Muscle of leg (tissue), 11 donors: ENCODE data around the gene ZC3H12C. TPM values are rescaled to one million over a fixed set of nuclear protein-coding genes. Genes with fewer than 3 reads are reported as not detected.
A peak's percentile ranks its signal among the peaks of the same experiment; 100 is the strongest.

Experiments used
- DNase-seq: peaks from one replicate; pipeline ENCODE4 v3.0.0; 2013
- H3K27ac ChIP-seq: one replicate; pipeline ENCODE4 v1.5.1; 2013; ENCODE audit warnings: mild to moderate bottlenecking, low read length, control low read depth
- H3K27me3 ChIP-seq: one replicate; pipeline ENCODE4 v1.6.1; 2013; ENCODE audit warnings: low read length; ENCODE audit not compliant: control insufficient read depth, insufficient read depth
- H3K36me3 ChIP-seq: one replicate; pipeline ENCODE4 v1.6.1; 2013; ENCODE audit warnings: low read length; ENCODE audit not compliant: control insufficient read depth, insufficient read depth
- H3K4me1 ChIP-seq: one replicate; pipeline ENCODE4 v1.6.1; 2013; ENCODE audit warnings: low read length; ENCODE audit not compliant: control insufficient read depth, insufficient read depth
- H3K4me3 ChIP-seq: one replicate; pipeline ENCODE4 v1.5.1; 2013; ENCODE audit warnings: low read length, control low read depth
- H3K9me3 ChIP-seq: replicated peaks from 2 replicates; pipeline ENCODE4 v1.6.1; 2013; ENCODE audit warnings: low read depth, low read length; ENCODE audit not compliant: control insufficient read depth
- WGBS: methylation state at CpG from one replicate; pipeline ENCODE4 v1.1.5; 2013; ENCODE audit warnings: missing lambda C conversion rate; ENCODE audit not compliant: insufficient coverage; 5-methylcytosine and 5-hydroxymethylcytosine counted together
- polyA plus RNA-seq, 8 donors: library from polyadenylated mRNA; unstranded; fragments of 120-200 nt; gene quantifications; one replicate each; pipeline versions ENCODE4 v1.2.1 to v1.2.3, GENCODE V29; 2013; ENCODE audit warnings: inconsistent platforms in 1 of 8, low replicate concordance in 1 of 8; ENCODE audit not compliant: insufficient read length in 8 of 8, insufficient read depth in 1 of 8
- total RNA-seq: library from RNA; stranded (reverse); fragments of 120-200 nt; gene quantifications from one replicate; pipeline ENCODE4 v1.2.4, GENCODE V29; 2013

ZC3H12C gene
- total and polyA plus RNA-seq, 9 donors, result 4.8 to 13.0 (median 8.0) TPM

DNA sequence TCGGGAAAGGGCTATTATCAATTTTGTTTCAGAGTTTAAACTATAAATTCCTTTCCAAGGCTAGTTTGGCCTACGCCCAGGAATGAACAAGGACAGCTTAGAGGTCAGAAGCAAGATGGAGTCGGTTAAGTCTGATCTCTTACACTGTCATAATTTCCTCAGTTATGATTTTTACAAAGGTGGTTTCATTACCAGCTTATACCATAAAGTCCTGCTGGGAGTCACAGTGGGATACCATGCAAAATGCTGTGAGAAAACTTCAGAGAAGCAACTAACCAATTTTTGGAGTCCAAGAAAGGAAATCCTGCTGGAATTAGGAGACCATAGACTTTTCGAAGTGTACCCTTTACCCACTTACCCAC lies 17.4 kb upstream of the ZC3H12C start:
- no peak for DNase-seq
- no CpG with 5 or more reads among the region's 4 CpGs for WGBS
- Histone ChIP-seq H3K4me1 (peaks cover 6% of the 10 kb centered on the region), H3K4me3 (no peak overlapping the region), H3K27me3 (no peaks in the 10 kb centered on the region), H3K9me3 (peaks cover 4% of the 10 kb centered on the region), H3K36me3 (no peaks in the 10 kb centered on the region), H3K27ac (no peak overlapping the region)

DNA sequence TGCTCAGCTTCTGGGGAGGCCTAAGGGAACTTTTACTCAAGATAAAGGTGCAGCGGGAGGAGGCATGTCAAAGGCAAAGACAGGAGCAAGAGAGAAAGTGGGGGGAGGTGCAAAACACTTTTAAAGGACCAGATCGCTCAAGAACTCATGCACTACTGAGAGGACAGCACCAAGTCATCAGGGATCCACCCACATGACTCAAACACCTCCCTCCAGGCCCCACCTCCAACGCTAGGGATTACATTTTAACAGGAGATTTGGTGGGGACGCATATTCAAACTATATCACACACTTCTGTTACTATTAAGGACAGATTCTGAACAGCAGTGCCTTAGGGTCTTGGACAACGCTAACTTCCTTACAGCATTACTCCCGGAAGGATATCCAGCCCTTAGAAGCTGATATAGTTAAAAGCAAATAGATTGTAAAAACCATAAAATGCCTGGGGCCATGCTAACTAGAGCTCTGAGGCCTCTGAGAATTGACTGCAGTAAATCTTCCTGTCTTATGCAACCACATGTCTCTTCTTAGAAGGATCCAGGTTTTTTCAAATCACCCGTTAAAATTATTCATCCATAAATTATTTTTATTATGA lies 16.7 kb upstream of the ZC3H12C start:
- H3K27ac ChIP-seq, result no peak overlapping the region
- DNase-seq, result no peak
- H3K27me3 ChIP-seq, result no peaks in the 10 kb centered on the region
- 21% methylated on average over 3 of the region's 7 CpGs for WGBS
- H3K4me3 ChIP-seq, result no peak overlapping the region
- peaks cover 6% of the 10 kb centered on the region for H3K4me1 ChIP-seq
- peaks cover 4% of the 10 kb centered on the region for H3K9me3 ChIP-seq
- no peaks in the 10 kb centered on the region for H3K36me3 ChIP-seq

DNA sequence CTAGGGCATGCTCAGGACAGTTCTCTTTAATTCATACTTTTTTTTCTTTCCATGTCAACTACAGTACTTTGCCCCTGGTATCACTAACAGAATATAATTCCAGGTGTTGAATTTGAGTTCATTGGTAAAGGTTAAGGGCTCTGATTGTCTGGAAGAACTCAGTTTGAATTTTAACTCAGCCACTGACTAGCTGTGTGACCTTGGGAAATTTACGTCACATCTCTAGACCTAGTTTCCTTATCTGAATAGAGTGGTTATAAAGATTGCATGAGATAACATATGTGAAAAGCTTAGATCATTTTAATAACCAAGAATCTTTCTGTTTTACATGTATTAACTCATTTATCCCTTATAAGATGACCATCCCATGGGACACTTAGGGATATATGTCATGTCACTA lies 15.8 kb upstream of the ZC3H12C start:
- WGBS, result no CpG with 5 or more reads among the region's 1 CpG
- Histone ChIP-seq H3K9me3 (peaks cover 4% of the 10 kb centered on the region), H3K27ac (no peak overlapping the region), H3K27me3 (no peaks in the 10 kb centered on the region), H3K4me3 (no peak overlapping the region), H3K4me1 (peaks cover 6% of the 10 kb centered on the region), H3K36me3 (no peaks in the 10 kb centered on the region)
- no peak for DNase-seq

DNA sequence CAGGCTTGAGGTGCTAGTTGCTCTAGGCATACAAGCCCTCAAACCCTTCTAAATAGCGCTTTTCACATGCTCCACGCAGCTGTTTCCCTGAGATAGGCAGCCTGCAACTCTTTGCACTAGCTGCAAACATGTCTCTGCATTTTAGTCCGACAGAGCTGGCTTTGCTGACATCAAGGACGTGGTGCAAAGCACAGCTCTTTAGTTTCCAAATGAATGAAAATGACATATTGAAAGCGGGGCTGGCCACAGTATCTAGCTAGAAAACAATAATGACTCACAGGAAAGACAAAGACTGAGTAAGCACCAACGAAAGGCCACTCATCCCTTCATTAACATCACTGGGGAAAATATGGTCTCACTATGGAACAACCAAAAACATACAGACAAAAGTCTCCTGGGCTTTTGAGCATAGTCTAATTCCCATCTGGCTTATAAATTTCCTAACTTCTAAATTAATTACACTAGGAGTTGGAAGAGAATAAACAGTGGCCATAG lies 15.3 kb upstream of the ZC3H12C start:
- Histone ChIP-seq H3K4me1 (peaks cover 6% of the 10 kb centered on the region), H3K27ac (no peak overlapping the region), H3K9me3 (peaks cover 4% of the 10 kb centered on the region), H3K4me3 (no peak overlapping the region), H3K27me3 (no peaks in the 10 kb centered on the region), H3K36me3 (no peaks in the 10 kb centered on the region)
- WGBS, result 59% methylated on average over 4 of the region's 6 CpGs
- no peak for DNase-seq

DNA sequence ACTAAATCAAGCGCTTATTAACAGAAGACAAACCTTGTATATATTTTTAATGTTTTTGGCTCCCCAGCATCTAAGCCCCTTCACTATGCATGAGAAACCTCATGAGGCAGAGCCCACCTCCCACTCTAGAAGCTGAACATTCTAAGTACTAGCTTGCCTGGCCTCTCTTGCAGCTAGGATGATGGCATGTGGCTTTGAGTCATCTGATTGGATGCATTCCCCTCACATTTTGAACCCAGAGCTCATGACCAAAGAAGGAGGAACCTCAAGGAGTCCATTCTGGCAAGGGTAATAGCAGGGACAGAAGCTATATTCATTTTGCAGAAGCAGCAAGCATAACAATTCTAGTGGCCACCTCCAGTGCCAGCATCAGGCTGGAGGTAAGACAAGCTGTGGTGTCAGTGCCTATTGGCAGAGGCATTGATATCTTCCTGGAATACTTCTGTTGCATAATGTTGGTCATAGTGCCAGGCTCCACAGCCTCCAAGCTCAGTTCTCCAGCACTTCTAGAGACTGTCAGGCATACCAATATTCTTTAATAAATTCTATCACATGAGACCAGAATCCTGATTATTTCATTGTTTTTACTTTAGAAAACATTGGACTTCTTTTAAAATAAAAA lies 14.2 kb upstream of the ZC3H12C start:
- peaks cover 4% of the 10 kb centered on the region for H3K9me3 ChIP-seq
- no CpG with 5 or more reads among the region's 1 CpG for WGBS
- peaks cover 6% of the 10 kb centered on the region for H3K4me1 ChIP-seq
- H3K36me3 ChIP-seq, result no peaks in the 10 kb centered on the region
- DNase-seq, result no peak
- H3K4me3 ChIP-seq, result no peak overlapping the region
- H3K27ac ChIP-seq, result no peak overlapping the region
- H3K27me3 ChIP-seq, result no peaks in the 10 kb centered on the region

DNA sequence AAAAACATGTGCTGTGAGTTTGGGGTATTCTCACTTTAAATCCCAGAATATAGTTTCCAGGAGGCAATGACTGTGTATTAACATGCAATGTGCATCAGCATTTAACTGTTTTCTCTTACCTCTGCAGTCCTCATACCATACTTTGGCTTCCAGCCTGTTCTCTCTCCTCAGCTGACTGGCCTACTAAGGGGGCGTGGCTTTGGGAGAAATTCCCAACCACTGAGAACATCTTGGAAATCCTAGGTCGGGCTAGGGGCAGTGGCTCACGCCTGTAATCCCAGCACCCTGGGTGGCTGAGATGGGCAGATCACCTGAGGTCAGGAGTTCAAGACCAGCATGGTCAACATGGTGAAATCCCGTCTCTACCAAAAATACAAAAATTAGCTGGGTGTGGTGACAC lies 13.5 kb upstream of the ZC3H12C start:
- H3K4me3 ChIP-seq, result no peak overlapping the region
- no peak for DNase-seq
- H3K9me3 ChIP-seq, result peaks cover 4% of the 10 kb centered on the region
- no peaks in the 10 kb centered on the region for H3K27me3 ChIP-seq
- peaks cover 6% of the 10 kb centered on the region for H3K4me1 ChIP-seq
- no CpG with 5 or more reads among the region's 4 CpGs for WGBS
- H3K36me3 ChIP-seq, result no peaks in the 10 kb centered on the region
- H3K27ac ChIP-seq, result no peak overlapping the region

DNA sequence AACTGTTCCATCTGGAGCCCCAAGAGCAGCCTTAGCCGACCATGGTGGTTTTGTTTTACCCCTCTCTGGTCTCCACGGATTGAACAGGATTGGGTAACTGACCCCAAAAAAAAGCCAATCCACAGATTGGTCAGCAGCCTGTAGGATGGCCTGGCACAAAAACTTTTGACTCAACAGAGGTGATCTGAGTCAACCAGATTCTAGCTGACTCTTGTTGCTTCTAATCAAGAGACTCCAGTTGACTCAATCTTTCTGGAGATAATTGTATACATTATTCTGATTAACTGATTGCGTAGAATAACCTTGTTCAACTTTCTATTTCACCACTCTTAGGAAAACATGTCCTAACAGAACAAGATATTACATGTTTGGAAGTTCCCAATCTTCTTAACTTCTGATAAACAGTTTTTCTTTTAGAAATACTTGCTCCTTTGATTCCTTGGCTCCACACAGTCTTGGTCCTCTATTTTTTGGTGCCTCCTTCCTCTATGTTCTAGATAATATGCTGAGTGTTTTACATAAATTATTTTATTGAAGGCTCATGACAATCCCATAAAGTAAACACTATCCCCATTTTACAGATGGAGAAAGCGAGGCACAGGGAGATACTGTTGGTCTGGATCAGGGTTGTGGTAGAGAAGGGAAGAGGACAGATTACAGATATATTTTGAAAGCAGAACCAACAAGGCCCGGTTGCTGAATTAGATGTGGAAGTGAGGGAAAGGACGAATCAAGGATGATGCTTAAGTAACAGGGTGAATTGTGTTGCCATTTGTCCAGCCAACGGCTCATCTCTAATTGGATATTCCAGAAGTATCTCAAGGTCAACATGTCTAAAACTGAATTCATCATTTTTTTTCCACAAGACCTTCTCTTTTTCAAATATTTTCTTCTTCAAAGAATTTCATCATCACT lies 11.5 kb upstream of the ZC3H12C start:
- 62% methylated on average over 3 of the region's 7 CpGs for WGBS

DNA sequence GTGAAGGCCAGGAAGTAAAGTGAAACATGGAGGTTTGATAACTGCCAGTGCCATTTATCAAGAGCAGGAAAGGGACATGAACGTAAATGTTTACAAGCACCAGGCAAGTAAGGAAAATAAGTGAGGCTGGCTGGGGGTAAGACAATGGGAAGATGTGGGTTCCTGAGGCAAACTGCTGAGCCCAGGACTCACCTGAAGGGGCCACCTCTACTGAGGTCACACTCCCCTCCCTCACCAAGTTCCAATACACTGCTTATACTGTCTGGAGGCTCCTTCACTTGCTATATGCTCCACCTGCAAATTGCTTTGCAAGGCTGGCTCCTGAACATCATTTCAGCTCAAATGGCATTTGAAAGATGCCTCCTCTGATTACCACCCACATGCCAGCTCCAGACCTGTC lies 10.3 kb upstream of the ZC3H12C start:
- Histone ChIP-seq H3K27me3 (no peaks in the 10 kb centered on the region), H3K36me3 (no peaks in the 10 kb centered on the region), H3K4me1 (no peaks in the 10 kb centered on the region), H3K9me3 (peaks cover 4% of the 10 kb centered on the region), H3K4me3 (no peak overlapping the region), H3K27ac (no peak overlapping the region)
- DNase-seq, result no peak
- 33% methylated on average over 1 of the region's 1 CpG for WGBS

More for the DNA sequence above, 11.5 kb upstream of the ZC3H12C start:
- DNase-seq, result no peak
- H3K4me1 ChIP-seq, result no peaks in the 10 kb centered on the region
- H3K27ac ChIP-seq, result no peak overlapping the region
- peaks cover 4% of the 10 kb centered on the region for H3K9me3 ChIP-seq
- H3K27me3 ChIP-seq, result no peaks in the 10 kb centered on the region
- no peaks in the 10 kb centered on the region for H3K36me3 ChIP-seq
- no peak overlapping the region for H3K4me3 ChIP-seq

DNA sequence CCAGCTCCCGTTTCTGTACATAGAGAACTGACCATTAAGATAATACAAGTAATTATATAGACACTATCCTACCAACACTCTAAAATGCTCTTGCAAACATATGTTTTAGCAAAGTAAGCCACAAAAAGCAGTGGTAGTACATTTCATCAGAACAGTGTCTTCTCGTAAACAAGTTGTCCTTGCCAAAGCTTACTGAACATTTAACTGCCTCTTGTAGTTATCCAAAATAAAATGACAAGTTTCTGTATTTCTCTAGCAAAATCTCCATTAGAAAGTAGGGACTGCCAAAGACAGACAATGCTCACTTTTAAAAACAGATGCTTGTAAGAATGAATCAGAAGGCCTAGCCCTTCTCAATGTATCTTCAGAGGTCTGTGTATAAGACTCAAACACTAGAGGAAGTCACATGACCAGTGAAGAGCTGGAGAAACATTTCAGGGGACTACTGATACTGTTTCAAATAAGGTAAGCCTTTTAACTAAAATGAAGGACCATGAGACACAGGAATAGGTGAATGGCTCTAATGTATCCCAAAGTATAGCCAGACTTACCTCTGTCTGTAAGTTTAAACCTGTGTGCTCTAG lies 7.8 kb upstream of the ZC3H12C start:
- H3K4me1 ChIP-seq, result no peaks in the 10 kb centered on the region
- no peak overlapping the region for H3K4me3 ChIP-seq
- H3K9me3 ChIP-seq, result no peaks in the 10 kb centered on the region
- H3K27me3 ChIP-seq, result peaks cover 4% of the 10 kb centered on the region
- no peaks in the 10 kb centered on the region for H3K36me3 ChIP-seq
- no CpG with 5 or more reads among the region's 2 CpGs for WGBS
- peak; percentile 31 for DNase-seq
- H3K27ac ChIP-seq, result no peak overlapping the region

DNA sequence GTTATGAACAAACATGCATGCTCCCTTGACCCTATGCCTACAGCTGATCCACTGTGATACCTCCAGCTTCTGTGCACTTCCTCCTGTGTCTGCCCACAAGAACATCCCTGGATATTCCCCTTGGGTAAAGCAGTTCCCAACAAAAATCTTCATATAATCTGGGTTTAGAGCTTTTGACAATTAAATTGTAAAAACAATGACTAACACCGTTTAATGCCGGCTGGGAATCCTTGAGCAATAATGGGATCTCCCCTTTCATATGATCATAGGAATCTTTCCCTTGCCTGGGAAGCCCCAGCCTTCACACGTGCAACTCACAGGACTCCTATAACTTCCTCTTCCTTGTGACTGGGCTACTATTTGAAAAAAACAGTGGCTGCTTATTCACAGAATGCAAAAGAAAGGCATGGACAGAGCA lies 6.3 kb upstream of the ZC3H12C start:
- no peak overlapping the region for H3K27ac ChIP-seq
- H3K36me3 ChIP-seq, result no peaks in the 10 kb centered on the region
- peaks cover 2% of the 10 kb centered on the region for H3K4me1 ChIP-seq
- DNase-seq, result peak; percentile 57
- H3K4me3 ChIP-seq, result no peak overlapping the region
- no CpG with 5 or more reads among the region's 3 CpGs for WGBS
- H3K9me3 ChIP-seq, result no peaks in the 10 kb centered on the region
- peaks cover 4% of the 10 kb centered on the region for H3K27me3 ChIP-seq
